NCI-H2196 treated with DMSO at 0.1 percent for 48 hours (cell line): Measurements from ENCODE around the gene FIZ1.
"Not testable (repeated sequence)": the region's sequence is repeated elsewhere in the genome, so short reads cannot be mapped to it uniquely, and the experiment has no call there.

Experiments used
- DNase-seq: peaks from one replicate; lab custom pipeline; 2025; ENCODE audit not compliant: unreplicated experiment; lab: John Stamatoyannopoulos, UW

Gene FIZ1

DNA sequence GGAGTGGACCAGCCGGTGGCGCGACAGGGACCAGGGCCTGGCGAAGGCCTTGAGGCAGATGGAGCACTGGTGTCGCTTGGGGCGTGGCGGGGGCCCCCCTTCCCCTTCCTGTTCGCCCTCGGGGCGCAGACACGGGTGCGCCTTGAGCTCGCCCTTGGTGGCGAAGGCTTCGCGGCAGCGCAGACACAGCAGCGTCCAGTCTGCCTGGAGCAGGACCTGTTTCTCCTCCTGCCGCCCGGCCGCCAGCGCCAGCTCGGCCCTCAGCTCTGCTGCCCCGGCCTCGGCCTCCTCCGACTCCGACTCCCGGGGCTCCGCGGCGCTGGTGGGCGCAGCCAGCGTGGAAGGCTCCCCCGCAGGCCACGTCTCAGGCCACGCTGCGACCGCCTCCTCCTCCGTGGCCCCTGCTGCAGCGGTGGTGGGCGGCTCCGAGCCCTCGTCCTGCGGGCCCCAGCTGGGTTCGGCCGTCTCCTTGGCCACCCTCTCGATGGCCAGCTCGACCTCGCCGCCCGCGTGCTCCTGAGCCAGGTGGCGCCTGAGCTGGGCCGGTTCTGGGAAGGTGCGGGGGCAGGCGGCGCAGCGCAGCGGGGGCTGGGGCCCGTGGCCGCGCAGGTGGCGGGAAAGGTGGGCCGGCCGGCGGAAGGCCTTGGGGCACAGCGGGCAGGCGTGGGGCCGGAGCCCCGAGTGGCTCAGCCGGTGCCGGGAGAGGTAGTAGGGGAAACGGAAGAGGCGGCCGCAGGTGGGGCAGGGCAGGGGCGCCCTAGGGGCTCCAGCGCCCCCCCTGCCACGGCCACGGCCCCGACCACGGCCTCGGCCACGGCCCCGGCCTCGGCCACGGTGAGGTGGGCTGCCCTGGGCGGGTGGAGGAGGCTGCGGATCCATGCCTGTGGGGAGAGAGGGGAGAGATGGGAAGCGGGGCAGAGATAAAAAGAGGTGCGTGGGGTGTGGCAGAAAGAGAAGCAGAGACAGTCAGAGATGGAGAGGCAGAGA is 20.3 kb downstream of the FIZ1 start:
- no peak for DNase-seq

DNA sequence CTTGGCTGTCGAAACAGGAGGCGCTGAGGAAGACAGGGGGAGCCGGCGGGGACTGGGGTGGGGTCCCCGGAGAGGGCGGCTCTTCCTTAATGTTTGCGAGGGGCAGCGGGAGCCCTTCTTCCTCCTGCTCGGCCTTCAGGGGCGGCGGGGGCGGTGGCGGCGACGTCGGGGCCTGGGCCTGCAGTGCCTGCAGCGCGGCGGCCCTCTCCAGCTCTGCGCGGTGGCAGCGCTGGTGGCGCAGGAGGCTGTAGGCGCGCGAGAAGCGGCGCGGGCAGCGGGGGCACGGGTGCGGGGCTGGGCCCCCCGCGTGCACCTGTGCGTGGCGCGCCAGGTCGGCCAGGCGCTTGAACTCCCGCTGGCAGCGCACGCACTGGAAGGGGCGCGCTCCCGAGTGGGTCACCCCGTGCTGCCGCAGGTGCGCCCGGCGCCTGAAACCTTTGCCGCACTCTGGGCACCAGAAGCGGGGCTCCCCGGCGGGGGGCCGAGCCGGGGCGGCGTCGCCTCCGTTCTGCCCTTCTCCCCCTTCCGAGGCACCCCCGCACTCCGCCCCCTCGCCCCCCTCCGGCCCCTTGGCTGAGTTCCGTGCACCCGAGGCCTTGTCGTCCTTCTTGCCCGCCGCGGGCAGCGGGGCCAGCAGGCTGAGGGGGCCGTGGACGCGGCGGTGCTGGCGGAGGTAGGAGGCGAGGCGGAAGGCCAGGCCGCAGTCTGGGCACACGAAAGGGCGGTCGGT is 21.1 kb downstream of the FIZ1 start:
- no peak for DNase-seq

- DNase-seq: no peak
These were observed 22.6 kb downstream of the FIZ1 start for GRCh38 chr19:55576746-55577145.

GRCh38 chr19:55573929-55574328 is 25.4 kb downstream of the FIZ1 start:
- not testable (repeated sequence) for DNase-seq

DNA sequence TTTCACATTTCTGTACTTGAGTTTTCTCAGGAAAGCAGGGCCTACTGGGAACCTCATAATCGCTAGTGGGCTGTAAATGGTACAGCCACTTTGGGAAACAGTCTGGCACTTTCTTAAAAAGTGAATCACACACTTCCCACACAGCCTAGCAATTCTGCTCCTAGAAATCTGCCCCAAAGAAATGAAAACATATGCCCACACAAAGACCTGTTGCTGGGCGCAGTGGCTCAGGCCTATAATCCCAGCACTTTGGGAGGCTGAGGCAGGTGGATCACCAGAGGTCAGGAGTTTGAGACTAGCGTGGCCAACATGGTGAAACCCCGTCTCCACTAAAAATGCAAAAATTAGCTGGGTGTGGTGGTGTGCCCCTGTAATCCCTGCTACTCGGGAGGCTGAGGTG is 29.8 kb downstream of the FIZ1 start:
- not testable (repeated sequence) for DNase-seq

DNA sequence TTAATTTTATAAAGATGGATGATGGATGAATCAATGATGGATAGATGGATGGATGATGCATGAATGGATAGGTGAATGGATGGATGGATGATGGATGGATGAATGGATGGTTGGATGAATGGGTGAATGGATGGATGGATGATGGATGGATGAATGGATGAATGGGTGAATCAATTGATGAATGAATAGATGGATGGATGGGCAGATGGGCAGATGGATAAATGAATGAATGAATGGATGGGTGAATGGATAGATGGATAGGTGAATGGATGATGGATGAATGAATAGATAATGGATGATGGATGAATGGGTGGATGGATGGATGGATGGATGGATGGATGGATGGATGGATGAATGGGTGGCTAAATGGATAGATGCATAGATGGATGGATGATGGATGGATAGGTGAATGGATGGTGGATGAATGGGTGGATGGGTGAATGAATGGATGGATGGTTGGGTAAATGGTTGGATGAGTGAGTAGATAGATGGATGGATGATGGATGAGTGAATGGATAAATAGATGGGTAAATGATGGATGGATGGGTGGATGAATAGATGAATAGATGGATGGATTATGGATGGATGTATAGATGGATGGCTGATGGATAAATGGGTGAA is 31.5 kb downstream of the FIZ1 start:
- no peak for DNase-seq

DNA sequence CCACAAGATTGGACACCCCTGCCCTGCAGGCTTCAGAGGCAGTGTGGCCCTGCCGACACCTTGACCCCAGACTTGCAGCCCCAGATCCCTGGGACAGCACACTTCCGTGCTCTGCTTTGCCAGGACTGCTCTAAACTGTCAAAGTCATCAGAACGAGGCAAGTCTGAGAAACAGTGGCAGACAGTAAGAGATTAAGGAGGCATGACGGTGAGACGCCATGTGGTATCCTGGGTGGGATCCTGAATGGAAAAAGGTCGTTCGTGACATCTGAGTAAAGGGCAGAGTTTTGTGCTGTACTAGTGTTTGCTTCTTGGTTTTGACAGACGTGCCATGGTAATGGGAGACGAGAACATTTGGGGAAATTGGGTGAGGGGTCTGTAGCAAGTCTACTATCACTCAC is 32.5 kb downstream of the FIZ1 start:
- no peak for DNase-seq

- no peak for DNase-seq
These were observed 36.0 kb downstream of the FIZ1 start for GRCh38 chr19:55563261-55563690.

GRCh38 chr19:55559684-55560083 is 39.6 kb downstream of the FIZ1 start:
- DNase-seq: no peak

DNA sequence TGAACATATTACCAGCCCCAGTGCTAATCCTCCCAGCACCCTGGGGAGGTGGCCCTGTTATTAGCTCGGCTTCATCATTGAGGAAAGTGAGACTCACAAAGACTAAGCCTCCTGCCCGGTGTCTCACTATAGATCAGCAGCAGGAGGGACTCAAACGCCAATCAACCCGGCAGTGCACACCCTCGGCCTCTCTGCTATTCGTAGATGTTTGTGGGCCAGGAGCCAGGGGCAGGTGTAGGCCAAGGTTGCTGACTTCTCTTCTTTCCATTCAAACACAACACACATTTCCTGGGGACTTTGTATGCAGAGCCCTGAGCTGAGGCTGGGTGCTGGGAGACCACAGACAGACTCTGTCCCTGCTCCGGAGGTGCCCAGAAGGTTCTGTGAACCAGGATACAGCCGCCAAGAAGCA is 44.6 kb downstream of the FIZ1 start:
- DNase-seq: peak; percentile 61

DNA sequence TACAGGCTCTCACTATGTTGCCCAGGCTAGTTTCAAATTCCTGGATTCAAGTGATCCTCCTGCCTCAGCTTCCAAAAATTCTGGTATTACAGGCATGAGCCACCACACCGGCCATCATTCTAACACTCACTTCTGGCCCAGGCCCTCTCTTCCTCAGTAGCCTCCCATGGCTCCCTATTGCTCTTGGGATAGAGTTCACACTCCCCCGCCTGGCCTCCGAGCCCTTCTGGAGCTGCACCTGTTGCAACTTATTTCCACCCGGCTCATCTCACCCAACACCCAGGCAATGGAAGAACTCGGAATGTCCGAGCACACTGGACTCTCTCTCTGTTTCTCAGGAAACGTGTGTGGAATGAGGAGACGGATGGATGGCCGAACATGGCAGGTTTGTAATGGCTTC is 45.0 kb downstream of the FIZ1 start:
- DNase-seq: no peak

- no peak for DNase-seq
These were observed 45.8 kb downstream of the FIZ1 start for GRCh38 chr19:55553217-55554182.

DNA sequence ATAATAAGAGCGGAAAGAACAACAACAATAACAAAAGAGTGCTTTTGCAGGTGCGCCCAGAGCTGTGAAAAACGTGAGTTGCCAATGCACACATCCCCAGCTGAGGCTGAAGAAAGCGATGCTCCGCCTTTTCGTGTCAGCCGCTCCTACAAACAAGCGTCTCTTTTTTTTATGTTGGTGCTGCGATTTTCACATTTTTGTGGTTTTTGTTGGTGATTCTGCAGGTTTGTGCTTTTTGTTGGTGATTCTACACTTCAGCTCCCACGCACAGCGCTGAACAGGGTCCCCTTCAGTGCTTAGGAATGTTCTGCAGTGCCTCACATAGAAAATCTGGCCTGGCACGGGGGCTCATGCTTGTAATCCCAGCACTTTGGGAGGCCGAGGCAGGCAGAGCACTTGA is 46.7 kb downstream of the FIZ1 start:
- no peak for DNase-seq

DNA sequence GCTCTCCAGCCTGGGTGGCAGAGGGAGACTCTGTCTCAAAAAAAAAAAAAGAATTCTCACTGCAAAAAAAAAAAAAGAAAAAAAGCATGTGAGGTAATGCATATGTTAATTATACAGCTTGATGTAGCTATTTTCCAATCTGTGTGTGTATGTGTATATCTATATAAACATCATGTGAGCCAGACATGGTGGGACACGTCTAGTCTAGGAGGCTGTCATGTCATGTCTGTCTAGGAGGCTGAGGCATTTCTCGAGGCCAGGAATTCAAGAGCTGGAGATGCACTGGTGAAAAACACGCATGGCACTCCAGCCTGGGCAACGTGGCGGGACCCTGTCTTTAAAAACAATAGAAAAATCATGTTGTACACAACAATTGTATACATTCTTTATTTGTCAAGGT is 47.1 kb downstream of the FIZ1 start:
- no peak for DNase-seq

DNA sequence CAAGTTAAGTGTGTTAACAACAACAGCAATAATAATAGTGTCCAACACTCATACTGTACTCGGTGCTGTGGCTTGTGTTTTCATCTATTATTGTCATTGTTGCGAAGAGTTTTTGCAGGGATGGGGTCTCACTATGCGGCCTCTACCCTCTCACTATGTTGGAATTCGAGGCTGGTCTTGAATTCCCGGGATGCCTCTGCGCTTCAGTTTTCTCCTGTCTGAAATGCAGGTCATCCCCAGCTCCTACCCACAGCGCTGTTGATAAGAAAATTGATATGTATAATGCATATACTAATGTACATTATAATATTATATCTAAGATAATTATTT is 49.0 kb downstream of the FIZ1 start:
- DNase-seq: no peak

DNA sequence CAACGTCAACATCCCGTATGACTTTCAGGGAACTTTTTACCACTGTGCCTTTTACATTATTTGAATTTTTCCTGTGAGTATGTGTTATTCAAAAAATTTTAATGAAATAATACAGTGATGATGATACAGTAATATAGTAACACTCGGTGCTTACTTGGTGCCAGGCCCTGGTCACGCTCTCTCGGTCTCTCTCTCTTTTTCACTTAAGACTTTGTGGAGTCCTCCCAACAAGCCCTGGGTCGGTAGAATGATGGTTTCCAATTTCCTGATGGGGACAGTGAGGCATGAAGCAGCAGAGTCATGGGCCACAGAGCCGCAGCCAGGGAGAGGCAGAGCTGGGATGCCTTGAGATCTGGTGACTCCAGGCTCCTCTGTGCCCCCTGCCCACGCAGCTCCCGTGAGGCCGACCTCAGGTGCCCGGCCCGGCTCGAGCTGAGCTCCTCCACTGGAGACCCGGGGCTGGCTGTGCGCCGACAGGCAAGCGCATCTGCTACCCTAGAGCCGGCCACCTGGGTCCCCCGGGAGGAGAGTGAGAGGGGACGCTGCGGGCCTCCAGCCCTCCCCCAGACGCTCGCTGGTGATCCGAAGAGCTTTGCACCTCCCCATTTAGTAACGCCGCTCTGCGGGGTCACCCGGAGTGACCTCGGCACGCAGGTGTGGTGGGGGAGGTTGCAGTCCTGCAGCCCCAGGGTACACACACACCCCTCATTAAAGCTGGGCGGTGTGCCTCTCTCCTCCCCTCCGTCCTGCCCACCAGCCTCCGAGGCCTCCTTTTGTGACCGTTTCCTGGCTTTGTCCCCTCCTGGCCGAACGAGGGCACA is 49.6 kb downstream of the FIZ1 start:
- DNase-seq: no peak

- peak; percentile 36 for DNase-seq
These were observed 52.3 kb downstream of the FIZ1 start for GRCh38 chr19:55546822-55547614.

DNA sequence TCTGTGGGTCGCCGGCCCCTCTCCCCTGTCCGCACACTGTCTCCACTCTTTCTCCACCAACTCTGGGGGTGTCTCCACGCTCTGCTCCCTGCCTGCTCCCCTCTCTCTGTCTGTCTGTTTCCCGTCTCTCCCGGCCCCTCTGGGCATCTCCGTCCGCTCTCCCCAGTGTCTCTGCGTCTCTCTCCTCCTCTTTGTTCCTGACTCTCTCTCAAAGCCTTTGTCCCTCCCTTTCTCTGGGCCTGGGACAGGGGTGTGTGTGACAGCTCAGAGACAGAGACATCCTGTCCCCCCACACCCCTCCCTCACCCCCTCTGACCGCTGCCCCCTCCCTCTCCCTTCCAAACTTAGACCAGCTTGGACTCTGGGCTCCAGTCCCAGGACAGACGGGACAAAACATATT is 53.3 kb downstream of the FIZ1 start:
- DNase-seq: no peak

- no peak for DNase-seq
These were observed 53.9 kb downstream of the FIZ1 start, which contains the start of gene SBK3 for GRCh38 chr19:55545443-55545842. TSS of gene SBK3 (minus strand) at chr19:55545543. CDS start at chr19:55545543, 0 bp downstream.
